Stimulated activated CD8-positive, alpha-beta memory T cell treated with anti-CD3 and anti-CD28 coated beads, Interleukin-15, amount 100 ng/mL, for 1 hour (primary cell): ENCODE results near the gene LRIG1.

Source experiments
- DNase-seq: peaks from one replicate; pipeline ENCODE4 v3.0.0-alpha.2; 2020; ENCODE audit warnings: low read depth

The LRIG1 gene

DNA sequence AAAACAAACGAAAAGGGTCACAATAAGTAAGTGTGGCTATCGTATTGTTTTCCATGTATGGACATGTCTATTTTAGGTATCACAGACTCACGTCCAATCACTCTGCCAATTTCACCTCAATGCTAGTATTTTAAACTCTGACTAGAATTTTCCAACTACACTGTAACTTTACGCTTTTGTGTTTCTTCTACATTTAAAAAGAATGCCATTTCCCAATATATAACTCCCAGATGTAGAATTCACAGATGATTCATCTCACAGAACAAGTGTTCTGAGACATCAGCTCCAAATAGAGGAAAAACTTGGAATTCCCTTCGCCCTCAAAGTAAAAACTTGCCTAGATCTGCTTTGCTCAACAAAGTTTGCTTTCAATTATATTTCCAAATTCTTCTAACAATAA, 14.2 kb downstream of the LRIG1 start:
- DNase-seq: no peak

DNA sequence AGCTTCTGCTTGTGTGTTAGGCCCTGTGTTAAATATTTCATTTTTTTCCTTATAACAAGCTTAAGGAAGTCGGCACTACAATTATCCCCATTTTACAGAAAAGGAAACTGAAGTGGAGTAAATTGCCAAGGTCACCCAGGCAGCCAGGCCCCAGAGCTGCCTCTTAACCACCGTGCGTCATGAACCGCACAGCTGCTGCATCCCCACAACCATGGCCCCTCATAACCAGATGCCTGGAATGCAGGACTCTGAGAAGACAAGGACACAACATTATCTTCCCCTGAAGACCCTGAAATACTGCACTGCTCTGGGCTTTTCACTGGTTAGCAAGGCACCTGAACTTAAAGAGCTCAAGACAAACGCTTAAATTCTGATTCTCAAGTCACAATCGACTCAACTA, 14.6 kb downstream of the LRIG1 start:
- no peak for DNase-seq

DNA sequence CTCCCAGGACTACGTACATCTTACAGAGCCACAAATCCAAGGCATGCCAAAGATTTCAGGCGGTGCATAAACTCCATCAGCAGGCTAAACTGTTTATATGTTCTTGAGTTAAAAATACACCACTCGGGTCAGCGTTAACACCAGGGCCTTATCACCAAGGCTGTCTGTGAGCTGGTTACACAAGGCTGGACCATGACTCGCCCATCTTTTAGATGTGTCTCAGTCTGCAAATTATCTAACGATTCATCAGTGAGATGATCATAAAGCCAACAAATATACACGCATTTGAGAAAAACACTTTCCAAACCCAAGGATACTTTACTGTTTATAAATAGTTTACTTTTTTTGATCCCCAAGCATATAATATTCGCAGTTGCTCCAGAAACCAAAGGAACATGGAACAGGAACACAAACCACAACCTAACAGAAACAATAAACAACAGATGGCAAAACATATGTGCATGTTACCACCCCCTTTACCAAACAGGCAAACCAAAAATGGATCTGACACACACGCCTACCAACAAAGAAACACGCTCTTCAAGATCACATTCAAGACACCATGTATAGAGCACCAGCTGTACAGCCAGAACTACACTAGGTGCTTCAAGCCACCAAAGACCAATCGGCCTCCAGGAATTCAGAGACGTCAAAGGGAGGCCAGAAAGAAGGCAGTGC, 15.4 kb downstream of the LRIG1 start:
- DNase-seq: no peak

GRCh38 chr3:66484106-66484844, 16.5 kb downstream of the LRIG1 start:
- DNase-seq: no peak

DNA sequence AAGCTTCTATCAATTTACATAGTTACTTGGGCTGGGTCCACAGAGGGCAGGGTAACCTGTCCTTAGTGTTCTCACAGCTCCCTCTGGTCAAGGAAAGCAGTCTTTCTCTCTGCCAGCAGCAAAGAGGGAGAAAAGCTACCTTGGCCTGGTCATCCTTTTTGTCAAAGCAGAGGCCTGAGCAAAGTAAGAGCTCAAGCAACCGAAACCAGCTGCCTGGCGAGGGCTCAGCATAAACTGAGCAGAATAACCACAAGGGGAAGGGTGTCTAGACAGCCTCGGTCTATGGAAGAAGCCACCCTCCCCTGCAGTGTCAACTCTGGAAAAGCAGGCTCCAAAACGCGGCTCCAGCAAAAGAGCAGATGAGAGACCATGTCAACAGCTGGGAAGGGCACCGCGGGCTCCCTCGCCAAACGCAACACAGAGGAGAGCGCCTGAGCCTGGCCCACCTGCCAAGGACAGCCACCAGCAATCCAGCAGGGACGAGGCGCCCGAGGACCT, 17.4 kb downstream of the LRIG1 start:
- DNase-seq: no peak

DNA sequence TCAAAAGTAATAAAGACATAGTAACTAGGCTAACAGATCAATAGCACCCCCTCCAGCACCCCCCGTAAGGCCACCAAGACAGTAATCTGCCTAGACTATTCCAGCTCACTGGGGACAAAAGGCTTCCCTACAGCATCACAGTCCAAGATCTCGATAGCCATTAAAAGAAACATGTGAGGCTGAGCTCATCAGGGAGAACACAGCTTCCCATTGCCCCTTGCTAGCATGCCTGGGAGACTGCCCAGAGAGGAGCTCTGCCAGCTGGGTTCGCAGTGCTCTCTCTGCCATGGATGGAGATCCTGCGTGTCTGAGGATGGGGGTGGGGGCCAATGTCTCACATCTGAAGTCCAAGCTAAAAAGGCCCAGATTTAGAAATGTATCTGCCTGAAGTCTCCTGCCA, 17.8 kb downstream of the LRIG1 start:
- no peak for DNase-seq

DNA sequence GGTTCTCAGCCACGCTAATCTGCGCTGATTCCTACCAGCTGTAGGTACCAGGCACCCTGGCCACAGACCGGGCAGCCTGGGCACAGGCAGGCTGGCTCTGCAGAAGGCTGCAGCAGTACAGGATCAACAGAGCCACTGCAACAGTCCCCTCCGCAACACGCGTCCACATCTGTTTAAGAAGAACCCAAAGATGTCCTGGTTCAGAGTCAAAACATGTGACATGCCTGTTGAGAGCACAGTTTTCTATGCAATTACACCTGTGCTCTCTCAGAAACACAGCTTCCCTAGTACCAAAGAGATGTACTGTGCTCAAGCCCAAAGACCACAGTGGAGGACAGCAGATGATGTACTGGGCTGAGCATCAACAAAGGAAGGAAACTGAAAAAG, 18.8 kb downstream of the LRIG1 start:
- DNase-seq: no peak

GRCh38 chr3:66481071-66482017, 19.5 kb downstream of the LRIG1 start:
- no peak for DNase-seq

DNA sequence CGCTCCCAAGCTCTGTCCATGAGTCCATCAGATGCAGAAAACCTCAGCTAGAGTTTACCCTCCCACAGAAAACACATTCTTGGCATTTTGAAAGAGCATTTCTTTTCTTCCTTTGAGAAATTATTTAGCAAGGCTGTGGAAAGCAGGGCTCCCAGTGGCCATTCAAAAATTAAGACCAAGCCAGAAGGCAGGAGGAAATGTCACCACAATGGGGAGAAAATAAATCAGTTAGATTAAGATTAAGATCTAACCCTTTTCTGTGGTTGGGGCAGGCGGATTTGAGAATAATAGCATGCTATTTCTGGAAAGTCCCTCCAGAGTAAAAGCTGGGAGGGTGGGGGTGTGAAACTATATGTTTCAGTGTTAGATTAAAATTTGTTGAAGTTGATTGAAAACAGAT, 20.2 kb downstream of the LRIG1 start:
- DNase-seq: no peak

DNA sequence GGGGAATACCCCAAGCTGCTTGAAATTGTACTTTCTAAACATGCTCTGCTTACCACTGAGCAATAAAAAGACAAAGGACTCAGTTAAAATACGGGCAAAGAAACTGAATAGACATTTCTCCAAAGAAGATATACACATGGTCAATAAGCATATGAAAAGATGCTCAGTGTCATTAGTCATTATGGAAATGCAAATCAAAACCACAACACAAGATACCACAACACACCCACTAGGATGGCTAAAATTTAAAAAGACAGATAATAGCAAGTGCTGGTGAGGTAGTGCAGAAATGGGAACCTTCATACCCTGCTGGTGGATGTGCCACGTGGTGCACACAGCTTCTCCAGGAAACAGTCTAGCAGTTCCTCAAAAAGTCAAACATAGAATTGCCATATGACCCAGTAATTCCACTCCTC, 21.3 kb downstream of the LRIG1 start:
- DNase-seq: no peak

- no peak for DNase-seq
These were observed 21.9 kb downstream of the LRIG1 start for GRCh38 chr3:66478960-66479359.

GRCh38 chr3:66477856-66478255, 23.0 kb downstream of the LRIG1 start:
- no peak for DNase-seq

DNA sequence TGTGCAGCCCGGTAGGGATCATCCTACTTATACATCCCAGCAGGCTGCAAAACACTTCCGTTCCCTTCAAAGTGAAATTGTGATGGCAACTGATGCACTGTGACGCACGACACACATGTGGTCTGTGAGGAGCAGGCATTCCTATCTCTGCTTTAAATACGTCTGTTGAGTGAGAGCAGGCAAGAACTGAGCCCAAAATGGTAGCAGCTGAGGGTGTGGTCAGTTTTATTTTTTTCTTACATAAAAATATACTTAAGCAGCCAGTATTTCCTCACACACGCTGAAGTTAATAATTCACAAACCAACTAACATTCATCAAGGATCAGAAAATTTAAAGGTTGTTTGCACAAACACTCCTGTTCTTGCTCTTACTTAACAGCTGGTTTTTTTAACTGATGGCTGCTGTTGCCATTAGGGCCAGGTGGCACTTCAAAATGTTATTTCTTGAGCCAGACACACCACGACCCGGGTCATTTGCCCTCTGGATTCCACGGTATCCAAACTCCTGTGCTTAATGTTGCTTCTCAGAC, 23.9 kb downstream of the LRIG1 start:
- no peak for DNase-seq

DNA sequence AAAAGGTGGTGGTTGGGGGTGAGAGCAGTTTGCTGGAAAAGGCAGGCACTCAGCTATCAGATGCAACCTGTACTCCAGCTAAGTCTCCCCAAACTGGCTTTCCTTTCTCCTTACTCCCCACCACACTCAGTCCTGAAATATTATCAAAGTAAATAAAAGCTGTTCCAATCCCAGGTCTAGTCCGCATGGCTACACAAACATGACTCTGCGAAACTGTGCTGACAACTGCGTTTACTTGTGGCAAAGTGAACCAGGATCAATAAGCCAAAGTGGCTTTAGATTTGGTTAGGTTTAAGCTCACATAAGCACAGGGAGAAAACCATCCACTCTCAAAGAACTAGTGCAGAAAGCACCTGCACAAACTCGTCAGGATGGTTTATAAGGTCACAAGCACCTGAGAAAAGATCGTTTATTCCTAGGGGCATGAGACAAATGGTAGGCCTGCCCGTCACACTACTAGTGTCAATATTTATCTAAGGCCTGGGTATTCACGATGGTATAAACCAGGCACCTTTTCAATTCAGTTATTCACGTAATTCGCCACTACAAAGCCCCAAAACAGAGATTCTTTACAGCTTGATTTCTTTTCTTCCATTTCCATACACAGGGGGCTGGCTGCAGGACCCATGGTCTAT, 25.3 kb downstream of the LRIG1 start:
- DNase-seq: no peak

DNA sequence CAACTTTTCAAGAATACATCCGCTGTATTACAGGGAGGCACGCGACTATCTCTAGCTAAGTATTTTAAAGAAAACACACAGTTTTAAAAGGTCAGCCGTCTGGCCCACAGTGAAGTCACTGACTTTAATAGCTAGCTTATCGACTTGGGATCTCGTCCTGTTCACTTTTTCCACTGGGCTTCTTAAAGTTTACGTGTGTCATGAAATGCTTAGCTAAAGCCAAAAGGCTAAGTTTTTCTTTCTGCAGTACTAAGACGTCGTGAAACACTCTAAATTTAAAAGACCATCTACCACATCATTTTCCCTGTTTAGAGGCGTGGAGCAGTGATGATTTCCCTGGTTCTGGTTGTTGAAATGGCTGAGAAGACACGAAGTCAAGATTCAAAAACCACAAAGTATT, 27.1 kb downstream of the LRIG1 start:
- no peak for DNase-seq

DNA sequence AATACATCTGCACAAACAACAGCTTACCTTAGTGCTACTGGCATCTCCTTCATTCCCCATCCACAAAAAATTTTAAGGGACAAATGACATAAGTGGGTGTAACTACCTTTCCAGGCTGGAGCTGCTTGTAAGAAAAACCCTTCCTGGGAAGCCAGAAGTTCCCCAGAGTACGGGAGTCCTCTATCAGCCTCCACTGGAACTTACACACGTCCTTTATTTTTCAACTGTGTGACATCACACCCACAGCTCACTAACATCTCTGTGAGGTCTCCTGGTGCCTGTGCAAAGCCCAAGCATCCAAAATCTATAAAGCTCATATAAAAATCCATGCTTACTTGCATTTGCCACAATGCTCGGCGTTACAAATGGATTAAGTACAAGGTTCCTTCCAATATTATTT, 27.6 kb downstream of the LRIG1 start:
- no peak for DNase-seq

DNA sequence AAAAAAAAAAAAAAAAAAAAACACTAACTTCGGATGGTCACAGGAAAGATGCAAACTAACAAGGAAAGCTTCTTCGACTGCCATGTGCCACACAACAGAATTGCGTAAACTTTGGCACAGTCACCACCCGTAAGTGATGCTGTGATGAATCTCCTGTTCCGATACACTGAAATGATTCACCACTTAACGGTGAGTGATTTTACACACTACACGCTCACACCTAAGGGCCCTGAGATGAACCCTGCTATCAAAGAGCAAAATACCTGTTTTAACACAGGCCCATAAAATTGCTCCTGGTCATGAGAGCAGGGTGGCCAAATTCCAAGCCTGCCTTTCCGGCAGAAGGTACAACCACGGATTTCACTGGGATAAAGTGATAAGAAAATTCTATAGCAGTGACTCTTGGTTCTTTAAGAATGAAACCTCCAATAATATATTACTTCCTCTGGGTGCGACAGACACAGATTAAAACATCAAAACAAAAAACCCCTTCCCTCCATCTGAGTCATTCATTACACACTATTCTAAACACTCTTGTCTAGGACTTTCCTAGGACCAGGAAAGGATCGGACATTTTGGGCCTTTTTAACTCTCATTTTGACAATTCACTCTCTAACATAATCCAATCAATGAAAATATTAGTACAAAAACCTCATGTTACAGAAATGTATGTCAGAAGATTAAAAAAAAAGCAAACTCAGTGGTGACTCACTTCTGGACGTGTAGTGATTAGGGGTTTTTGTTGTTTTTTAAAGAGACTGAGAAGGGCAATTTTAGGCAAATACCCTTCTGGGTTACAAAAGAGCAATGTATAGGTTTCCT, 28.3 kb downstream of the LRIG1 start:
- no peak for DNase-seq

DNA sequence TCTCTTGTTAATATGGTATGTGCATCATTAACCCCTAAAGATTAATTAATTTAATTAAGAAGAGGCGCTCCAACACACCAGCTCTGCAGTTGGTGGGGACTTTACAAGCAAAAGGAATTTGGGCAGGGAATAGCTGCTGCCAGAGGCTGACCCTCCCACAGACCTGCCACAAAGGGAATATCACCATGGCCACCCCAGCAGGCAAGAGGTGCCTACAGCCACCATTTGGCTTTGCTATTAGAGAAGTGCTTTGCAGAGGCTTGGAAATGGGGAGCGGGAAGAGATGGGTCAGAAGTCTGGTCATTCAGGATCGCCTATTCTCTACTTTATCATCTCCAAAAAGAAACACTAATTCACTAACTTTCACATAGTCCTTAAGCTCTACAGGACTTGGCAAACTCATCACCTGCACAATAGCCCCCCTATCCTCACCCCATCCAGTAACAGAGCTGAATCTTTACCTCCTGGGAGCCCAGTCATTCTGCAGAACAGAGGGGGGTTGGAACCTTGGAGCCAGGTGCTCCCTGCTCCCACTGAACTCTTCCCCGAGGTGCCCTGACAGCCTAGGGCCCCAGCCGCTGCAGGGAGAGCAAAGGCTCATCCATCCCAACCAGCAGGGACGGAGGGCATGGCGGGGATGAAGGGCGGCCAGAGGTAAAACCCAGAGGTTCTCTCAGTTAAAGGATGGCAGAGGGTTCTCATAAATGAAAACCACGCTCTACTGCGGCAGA, 29.7 kb downstream of the LRIG1 start:
- no peak for DNase-seq

DNA sequence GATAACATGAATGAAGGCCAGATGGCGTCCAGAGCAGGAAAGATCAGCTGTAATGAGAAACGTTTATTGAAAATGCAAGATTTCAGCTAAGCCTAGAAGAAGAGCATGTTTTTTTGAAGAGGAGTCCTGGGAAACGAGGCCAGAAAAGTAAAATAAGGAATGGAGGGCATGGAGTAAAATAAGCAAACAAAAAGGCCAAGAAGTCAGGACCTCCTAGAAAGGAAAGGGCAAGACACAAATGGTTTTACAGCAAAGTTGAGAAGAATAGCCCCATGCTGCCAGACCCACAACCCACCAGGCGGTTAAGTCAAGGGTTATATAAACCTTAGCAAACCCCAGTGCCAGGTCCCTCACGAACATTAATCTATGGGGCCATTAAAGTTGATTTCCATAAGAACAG, 30.5 kb downstream of the LRIG1 start:
- no peak for DNase-seq

- DNase-seq: no peak
These were observed 31.6 kb downstream of the LRIG1 start for GRCh38 chr3:66469220-66469640.
